GM12878 (cell line): ENCODE measurements around the gene KCNK7. TPM values are rescaled to one million over a fixed set of nuclear protein-coding genes. Genes with fewer than 3 reads are reported as not detected.
A peak's percentile ranks its signal among the peaks of the same experiment; 100 is the strongest.

Experiments
- ATAC-seq: fragments of 200-7000 bp; cut with Tn5 transposase; 3 replicates; pipeline ENCODE4 v1.9.1; 2020; ENCODE audit warnings: mild to moderate bottlenecking, moderate library complexity
- BruUV-seq: library from RNA; stranded (reverse); fragments of 400-500 nt; replicated peaks from 2 replicates; lab custom pipeline; 2021; lab: Mats Ljungman, UMichigan
- CTCF ChIA-PET: fragments of 300-600 bp; sonication (Branson Sonifier 250); formaldehyde crosslinking; extraction: SDS; loops from one replicate; lab custom pipeline; 2021; ENCODE audit warnings: inconsistent platforms; lab: Yijun Ruan, JAX
- POLR2A ChIA-PET: fragments of 350-600 bp; formaldehyde crosslinking; extraction: SDS; loops from one replicate; lab custom pipeline; 2021; ENCODE audit warnings: inconsistent platforms; lab: Charles Lee
- RAD21 ChIA-PET: fragments of 300-600 bp; sonication (Branson Sonifier 250); formaldehyde crosslinking; loops from one replicate; lab custom pipeline; 2023; ENCODE audit warnings: antibody characterized with exemption; ENCODE audit not compliant: unreplicated experiment; lab: Charles Lee
- SMC1A ChIA-PET: fragments of 300-600 bp; sonication (Branson Sonifier 250); formaldehyde crosslinking; loops from one replicate; lab custom pipeline; 2023; ENCODE audit not compliant: unreplicated experiment, uncharacterized antibody; lab: Charles Lee
- DNase-seq: peaks from one replicate; pipeline ENCODE4 v3.0.0-alpha.2; 2011; ENCODE audit warnings: low read depth, low spot score
- FAIRE-seq: peaks from 3 replicates; lab custom pipeline; 2011; peaks lifted over from hg19 to GRCh38; lab: Jason Lieb, UNC
- H2AFZ ChIP-seq: 2 replicates; pipeline ENCODE4 v1.6.0; 2011; ENCODE audit warnings: low read depth, low read length, control low read depth; ENCODE audit not compliant: control insufficient read depth
- H3K27ac ChIP-seq: 2 replicates; pipeline ENCODE4 v1.5.1; 2011; ENCODE audit warnings: control low read depth; ENCODE audit not compliant: control insufficient read depth, insufficient read depth
- H3K27me3 ChIP-seq, 2 experiments: replicated peaks in 1 of 2; 2 replicates each; pipeline versions ENCODE4 v1.6.0 to v1.6.1; 2011; ENCODE audit warnings: low read length in 1 of 2; ENCODE audit not compliant: control insufficient read depth in 2 of 2, insufficient read depth in 2 of 2
- H3K36me3 ChIP-seq, 2 experiments: 2 replicates each; pipeline ENCODE4 v1.5.1; 2011; ENCODE audit warnings: low read length in 1 of 2; ENCODE audit not compliant: control insufficient read depth in 2 of 2, insufficient read depth in 2 of 2
- H3K4me1 ChIP-seq: 2 replicates; pipeline ENCODE4 v1.6.1; 2011; ENCODE audit warnings: mild to moderate bottlenecking, low read length, moderate library complexity, mixed read lengths; ENCODE audit not compliant: control insufficient read depth, insufficient read depth
- H3K4me2 ChIP-seq: 2 replicates; pipeline ENCODE4 v1.6.0; 2011; ENCODE audit warnings: control low read depth; ENCODE audit not compliant: control insufficient read depth, insufficient read depth
- H3K4me3 ChIP-seq: fragments of 200-600 bp; sonication (generic); 2 replicates; pipeline ENCODE4 v1.5.1; 2016
- H3K79me2 ChIP-seq: 2 replicates; pipeline ENCODE4 v1.6.0; 2011; ENCODE audit warnings: low read length; ENCODE audit not compliant: control insufficient read depth, insufficient read depth
- H3K9ac ChIP-seq: 2 replicates; pipeline ENCODE4 v1.8.0; 2011; ENCODE audit warnings: low read length, control low read depth, mixed read lengths; ENCODE audit not compliant: control insufficient read depth, insufficient read depth
- H3K9me3 ChIP-seq: replicated peaks from 3 replicates; pipeline ENCODE4 v1.5.1; 2011; ENCODE audit warnings: mild to moderate bottlenecking, low read length; ENCODE audit not compliant: control insufficient read depth, insufficient read depth
- H4K20me1 ChIP-seq: 2 replicates; pipeline ENCODE4 v1.6.0; 2011; ENCODE audit not compliant: control insufficient read depth, insufficient read depth
- ESRRA ChIP-seq: IDR thresholded peaks from 2 replicates; pipeline ENCODE4 v1.6.1; 2012; ENCODE audit warnings: mild to moderate bottlenecking, low read length, improper control_type of control experiment
- MEF2A ChIP-seq: IDR thresholded peaks from 2 replicates; pipeline ENCODE4 v1.6.1; 2011; ENCODE audit warnings: low read depth, mild to moderate bottlenecking, low read length, moderate library complexity; ENCODE audit not compliant: insufficient read depth
- MYC ChIP-seq: IDR thresholded peaks from 2 replicates; pipeline ENCODE4 v1.6.1; 2011; ENCODE audit warnings: mild to moderate bottlenecking, low read length, moderate library complexity, inconsistent platforms; ENCODE audit not compliant: insufficient read depth, insufficient replicate concordance, insufficient read length, severe bottlenecking
- NBN ChIP-seq: fragments of 450-650 bp; IDR thresholded peaks from 2 replicates; pipeline ENCODE4 v1.6.1; 2016
- STAT3 ChIP-seq: IDR thresholded peaks from 2 replicates; pipeline ENCODE4 v1.6.1; 2011; ENCODE audit warnings: low read depth, low read length, improper control_type of control experiment
- ZBTB11 ChIP-seq: fragments of 450-650 bp; formaldehyde crosslinking; IDR thresholded peaks from 2 replicates; pipeline ENCODE4 v1.5.0; 2022; ENCODE audit warnings: mild to moderate bottlenecking, missing genetic modification characterization
- ZZZ3 ChIP-seq: IDR thresholded peaks from 2 replicates; pipeline ENCODE4 v1.6.1; 2011; ENCODE audit warnings: low read depth; ENCODE audit not compliant: control insufficient read depth, insufficient read length
- WGBS: methylation state at CpG from one replicate; pipeline ENCODE4 v1.1.6; 2016; ENCODE audit warnings: low lambda C conversion rate; ENCODE audit not compliant: insufficient replicate concordance, insufficient coverage; ENCODE audit errors: missing lambda C conversion rate; 5-methylcytosine and 5-hydroxymethylcytosine counted together
- in situ Hi-C: fragments of 300-500 bp; cut with MboI; formaldehyde crosslinking; loops from 9 replicates; pipeline ENCODE4 v1.14.3; 2018; ENCODE audit warnings: mixed read lengths
- intact Hi-C: fragments of 100-400 bp; cut with micrococcal nuclease; formaldehyde crosslinking; loops from one replicate; pipeline ENCODE4 v1.14.2; 2022; ENCODE audit not compliant: unreplicated experiment
- polyA plus RNA-seq, 11 experiments: library from polyadenylated mRNA; depleted of rRNA in 4 of 11; unstranded in 6 of 11; stranded (reverse) in 5 of 11; fragments of >200 nt; fragmentation: Nextera tagmentation in 4 of 11; fragmentation: Illumina TruSeq in 1 of 11; extraction: Ambion mirVana in 4 of 11; extraction: Trizol in 1 of 11; gene quantifications; 1 replicate in 1 of 11; 2 replicates in 10 of 11; pipeline versions ENCODE4 v1.2.1 to v1.2.3, GENCODE V29; 2011 to 2016; ENCODE audit warnings: inconsistent platforms in 2 of 11, missing spikeins in 2 of 11, low read depth in 1 of 11
- total RNA-seq, 4 experiments: library from RNA; depleted of rRNA in 3 of 4; stranded (reverse); fragments of >200 nt in 3 of 4; fragmentation: Illumina TruSeq in 1 of 4; extraction: Trizol in 1 of 4; gene quantifications; 2 replicates each; pipeline versions ENCODE4 v1.2.1 to v1.2.3, GENCODE V29; 2013 to 2021

KCNK7 gene
- total and polyA plus RNA-seq, 10 of the 15 experiments (the other 5 are each of a cell fraction or from before 2014, with no cell fraction given), result 0.11 to 0.54 (median 0.23) TPM; not detected in 7

GRCh38 chr11:65586247-65586630, 9.4 kb downstream of the KCNK7 start:
- DNase-seq, result no peak
- 0 out of 2 replicates have a peak overlapping the region, but pooled peaks have one; percentile 7 for H3K9ac ChIP-seq
- 82% methylated on average over 4 of the region's 4 CpGs for WGBS
- SMC1A ChIA-PET, result interaction anchor here (3.9 to 6.2 kb wide), 3 partner anchors 10 to 45 kb away, joined by 35 to 93 read pairs (median 37); partner anchors contain the start of genes EHBP1L1, FAM89B and ZNRD2
- peaks cover 4 to 11% of the 10 kb centered on the region in 2 experiments; a peak in 3 of 4 replicates for H3K36me3 ChIP-seq
- H3K4me1 ChIP-seq, result peaks cover 45% of the 10 kb centered on the region
- H3K4me3 ChIP-seq, result peak overlapping the region; percentile 47; the same call in 1 of the 2 replicates
- H3K79me2 ChIP-seq, result peaks cover 16% of the 10 kb centered on the region
- no peak for TF ChIP-seq MEF2A
- no peak for TF ChIP-seq ZZZ3
- no peak for TF ChIP-seq STAT3
- no peak for TF ChIP-seq ESRRA
- TF ChIP-seq ZBTB11 (CRISPR knock-in tag), result no peak
- TF ChIP-seq NBN, result no peak
- no peak for TF ChIP-seq MYC
- H3K27me3 ChIP-seq, result no peaks in the 10 kb centered on the region
- peak overlapping the region; percentile 79 for H3K4me2 ChIP-seq
- RAD21 ChIA-PET, result interaction anchor here (4.7 to 6.5 kb wide), 3 partner anchors 10 to 45 kb away, joined by 56 to 132 read pairs (median 57); partner anchors contain the start of genes EHBP1L1, FAM89B and ZNRD2
- CTCF ChIA-PET, result interaction anchor here (1.0 to 5.9 kb wide), 4 partner anchors 9 to 54 kb away, joined by 4 to 130 read pairs (median 74); partner anchors contain the start of genes EHBP1L1, FAM89B and ZNRD2
- BruUV-seq, result no TSS peak
- intact Hi-C loops (no loop called here), in situ Hi-C loops (no loop called here)
- ATAC-seq, result no peak
- no peaks in the 10 kb centered on the region for H4K20me1 ChIP-seq
- FAIRE-seq, result no peak
- no peak overlapping the region for H2AFZ ChIP-seq
- H3K9me3 ChIP-seq, result no peaks in the 10 kb centered on the region
- H3K27ac ChIP-seq, result peak overlapping the region; percentile 97
- POLR2A ChIA-PET, result interaction anchor here (0.8 to 6.0 kb wide), 6 partner anchors 9 to 80 kb away, joined by 3 to 129 read pairs (median 16); partner anchors contain the start of genes EHBP1L1, FAM89B, SIPA1 and ZNRD2
